Measurements from ENCODE around the gene COX11. TPM values are rescaled to one million over a fixed set of nuclear protein-coding genes. Genes with fewer than 3 reads are reported as not detected.
A peak's percentile ranks its signal among the peaks of the same experiment; 100 is the strongest.

COX11 gene, protein sequence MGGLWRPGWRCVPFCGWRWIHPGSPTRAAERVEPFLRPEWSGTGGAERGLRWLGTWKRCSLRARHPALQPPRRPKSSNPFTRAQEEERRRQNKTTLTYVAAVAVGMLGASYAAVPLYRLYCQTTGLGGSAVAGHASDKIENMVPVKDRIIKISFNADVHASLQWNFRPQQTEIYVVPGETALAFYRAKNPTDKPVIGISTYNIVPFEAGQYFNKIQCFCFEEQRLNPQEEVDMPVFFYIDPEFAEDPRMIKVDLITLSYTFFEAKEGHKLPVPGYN
- 54.9 and 63.7 TPM in 2 replicates for total RNA-seq
- 41.7 TPM for total RNA-seq (2013)
- 28.9 and 37.1 TPM in 2 replicates for polyA plus RNA-seq
- polyA minus RNA-seq = 42.6 and 51.7 TPM in 2 replicates

DNA sequence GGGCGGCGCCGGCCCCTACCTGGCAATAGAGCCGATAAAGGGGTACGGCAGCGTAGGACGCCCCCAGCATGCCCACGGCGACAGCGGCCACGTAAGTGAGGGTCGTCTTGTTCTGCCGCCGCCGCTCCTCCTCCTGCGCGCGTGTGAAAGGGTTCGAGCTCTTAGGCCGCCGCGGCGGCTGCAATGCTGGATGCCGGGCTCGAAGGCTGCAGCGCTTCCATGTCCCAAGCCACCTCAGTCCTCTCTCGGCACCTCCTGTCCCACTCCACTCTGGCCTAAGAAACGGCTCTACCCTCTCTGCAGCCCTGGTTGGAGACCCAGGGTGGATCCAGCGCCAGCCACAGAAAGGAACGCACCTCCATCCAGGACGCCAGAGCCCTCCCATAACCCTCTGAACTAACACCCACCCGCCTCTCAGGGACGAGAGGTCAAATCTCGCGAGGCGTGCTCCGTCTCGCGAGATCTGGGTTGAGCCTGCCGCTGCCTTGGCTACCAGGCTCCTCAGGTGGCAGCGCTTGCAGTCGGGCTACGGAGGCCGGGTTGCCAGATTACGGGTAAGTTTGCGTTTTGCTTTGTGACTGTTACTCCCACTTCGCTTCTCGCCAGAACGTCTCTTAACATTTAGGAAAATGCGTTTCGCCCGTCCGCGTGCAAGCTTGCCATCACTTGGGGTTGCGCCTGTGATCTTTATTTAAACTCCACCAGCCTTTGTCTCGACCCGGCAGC is at the start of gene COX11, which contains the start of gene STXBP4:
TSS of gene COX11 (minus strand) at position 393 of the 726 bp plus-strand sequence. CDS start at position 385, 8 bp downstream.
TSS of gene STXBP4 (plus strand) at position 504 of the 726 bp plus-strand sequence. CDS start 17,455 bp downstream, outside the sequence.
- DNase-seq = peak; percentile 98
- Histone ChIP-seq H3K9ac (ENCODE audit: low read length) (peak within 1 kb of the TSS; percentile 85), H3K4me2 (replicated peaks; ENCODE audit: low read depth, low read length, poor library complexity, severe bottlenecking) (peak within 1 kb of the TSS; percentile 89), H3K9me3 (ENCODE audit: control extremely low read depth in 1 of 3, control insufficient read depth in 2 of 3, insufficient read depth in 1 of 3, low read length in 2 of 3) (no peaks in the 10 kb centered on the region), H3K27ac (ENCODE audit: low read length in 2 of 2) (peak within 1 kb of the TSS; percentile 47 to 80), H2AFZ (ENCODE audit: insufficient read depth, low read depth, low read length, poor library complexity, severe bottlenecking) (peak within 1 kb of the TSS; percentile 98), H3K4me3 (ENCODE audit: control extremely low read depth in 1 of 5, extremely low read depth in 1 of 5, insufficient read depth in 1 of 5, low read depth in 2 of 5, low read length in 4 of 5) (peak within 1 kb of the TSS; percentile 69 to 96 (median 91)), H3K27me3 (replicated peaks in 1 of 4; ENCODE audit: control extremely low read depth in 1 of 4, control insufficient read depth in 3 of 4, insufficient read depth in 4 of 4, low read length in 3 of 4) (no peaks in the 10 kb centered on the region), H3K79me2 (ENCODE audit: control insufficient read depth, insufficient read depth, low read length) (peaks cover 24% of the 10 kb centered on the region), H4K20me1 (ENCODE audit: control insufficient read depth, insufficient read depth, low read length, poor library complexity, severe bottlenecking) (peaks cover 5% of the 10 kb centered on the region), H3K4me1 (ENCODE audit: control insufficient read depth in 2 of 2, insufficient read depth in 2 of 2, low read length in 2 of 2) (peaks cover 8 to 21% of the 10 kb centered on the region in 2 donors), H3K36me3 (replicated peaks in 1 of 2; ENCODE audit: control extremely low read depth in 1 of 2, control insufficient read depth in 1 of 2, extremely low read depth in 1 of 2, insufficient read depth in 2 of 2, low read length in 1 of 2) (peaks cover 6 to 9% of the 10 kb centered on the region in 2 experiments)
- POLR2A ChIA-PET = no interaction called here
- Mint-ChIP-seq H3K27ac (no peak within 1 kb of the TSS), H3K4me1 (peaks cover 26% of the 10 kb centered on the region), H3K4me3 (no peak within 1 kb of the TSS), H3K27me3 (no peaks in the 10 kb centered on the region), H3K9me3 (ENCODE audit: insufficient read depth) (no peaks in the 10 kb centered on the region)
- CTCF ChIA-PET = interaction anchor here (2.7 kb wide), 1 partner anchor 25 kb away, joined by 9 read pairs; no protein-coding TSS in a partner anchor
- TF ChIP-seq, protein P1, sequence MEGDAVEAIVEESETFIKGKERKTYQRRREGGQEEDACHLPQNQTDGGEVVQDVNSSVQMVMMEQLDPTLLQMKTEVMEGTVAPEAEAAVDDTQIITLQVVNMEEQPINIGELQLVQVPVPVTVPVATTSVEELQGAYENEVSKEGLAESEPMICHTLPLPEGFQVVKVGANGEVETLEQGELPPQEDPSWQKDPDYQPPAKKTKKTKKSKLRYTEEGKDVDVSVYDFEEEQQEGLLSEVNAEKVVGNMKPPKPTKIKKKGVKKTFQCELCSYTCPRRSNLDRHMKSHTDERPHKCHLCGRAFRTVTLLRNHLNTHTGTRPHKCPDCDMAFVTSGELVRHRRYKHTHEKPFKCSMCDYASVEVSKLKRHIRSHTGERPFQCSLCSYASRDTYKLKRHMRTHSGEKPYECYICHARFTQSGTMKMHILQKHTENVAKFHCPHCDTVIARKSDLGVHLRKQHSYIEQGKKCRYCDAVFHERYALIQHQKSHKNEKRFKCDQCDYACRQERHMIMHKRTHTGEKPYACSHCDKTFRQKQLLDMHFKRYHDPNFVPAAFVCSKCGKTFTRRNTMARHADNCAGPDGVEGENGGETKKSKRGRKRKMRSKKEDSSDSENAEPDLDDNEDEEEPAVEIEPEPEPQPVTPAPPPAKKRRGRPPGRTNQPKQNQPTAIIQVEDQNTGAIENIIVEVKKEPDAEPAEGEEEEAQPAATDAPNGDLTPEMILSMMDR (IDR thresholded peaks at IDR 0.05) = peak; percentile 12
- TF ChIP-seq EZH2 (IDR thresholded peaks at IDR 0.05; ENCODE audit: borderline replicate concordance, insufficient read depth, low read depth, low read length, poor library complexity, severe bottlenecking) = no peak
- ATAC-seq (ENCODE audit: low read depth) = peak; percentile 96
- WGBS (ENCODE audit: insufficient coverage) = under 1% methylated on average over 57 of the region's 57 CpGs
- intact Hi-C loops (cut with micrococcal nuclease) = loop anchor here (1.0 to 10.0 kb wide), 3 partner anchors 296 to 783 kb away; partner anchors contain the start of genes HLF and PCTP
